Vagina (tissue), 2 donors: ENCODE data around the gene RNF112. TPM values are rescaled to one million over a fixed set of nuclear protein-coding genes. Genes with fewer than 3 reads are reported as not detected.
A peak's percentile ranks its signal among the peaks of the same experiment; 100 is the strongest.

Source experiments
- DNase-seq, 2 donors: peaks; one replicate each; pipeline ENCODE4 v3.0.0-alpha.2; 2017; ENCODE audit errors: extremely low spot score in 2 of 2
- H3K27ac ChIP-seq: fragments of 200-600 bp; sonication (generic); one replicate; pipeline ENCODE4 v1.5.1; 2019
- H3K27me3 ChIP-seq: fragments of 200-600 bp; sonication (generic); one replicate; pipeline ENCODE4 v1.5.1; 2019
- H3K36me3 ChIP-seq, 2 donors: fragments of 200-600 bp; sonication (generic); one replicate each; pipeline ENCODE4 v1.5.1; 2017 to 2019
- H3K4me1 ChIP-seq: fragments of 200-600 bp; sonication (generic); one replicate; pipeline ENCODE4 v1.5.1; 2019
- H3K4me3 ChIP-seq, 2 donors: fragments of 200-600 bp; sonication (generic); 1 replicate in 1 of 2; 2 replicates in 1 of 2; pipeline ENCODE4 v1.5.1; 2016 to 2019
- H3K9me3 ChIP-seq: fragments of 200-600 bp; sonication (generic); one replicate; pipeline ENCODE4 v1.5.1; 2019
- POLR2A ChIP-seq, 2 donors: fragments of 450-650 bp; IDR thresholded peaks; one replicate each; pipeline ENCODE4 v1.6.1; 2017; ENCODE audit warnings: antibody characterized with exemption in 2 of 2, mild to moderate bottlenecking in 2 of 2, moderate library complexity in 2 of 2
- POLR2AphosphoS5 ChIP-seq, 2 donors: sonication (generic); formaldehyde crosslinking; IDR thresholded peaks; one replicate each; pipeline ENCODE4 v1.9.0; 2017; ENCODE audit warnings: antibody characterized with exemption in 2 of 2, mild to moderate bottlenecking in 2 of 2, low read depth in 1 of 2; ENCODE audit not compliant: insufficient read depth in 1 of 2
- intact Hi-C: fragments of 100-400 bp; cut with DNase I; formaldehyde crosslinking; loops from one replicate; pipeline ENCODE4 v1.15.1; 2023
- total RNA-seq: library from RNA; depleted of rRNA; stranded (reverse); fragments of >200 nt; gene quantifications from one replicate; pipeline ENCODE4 v1.2.3, GENCODE V29; 2016
- TF ChIP-seq, protein P1 (sequence below), 3 experiments: fragments of 450-650 bp in 2 of 3; fragments of 200-600 bp in 1 of 3; sonication (generic) in 1 of 3; IDR thresholded peaks; one replicate each; pipeline ENCODE4 v1.5.1; 2017 to 2019; ENCODE audit warnings: antibody characterized with exemption in 3 of 3, mild to moderate bottlenecking in 2 of 3, moderate library complexity in 2 of 3

The RNF112 gene
- total RNA-seq, 1 donor from 2014 or later: 1.5 TPM

- no peak overlapping the region for H3K4me3 ChIP-seq
- H3K4me1 ChIP-seq: peaks cover 17% of the 10 kb centered on the region
- no peaks in the 10 kb centered on the region for H3K27me3 ChIP-seq
- no peak for DNase-seq
- intact Hi-C loops: no loop called here
- no peak overlapping the region for H3K27ac ChIP-seq
- H3K36me3 ChIP-seq: no peaks in the 10 kb centered on the region
- no peaks in the 10 kb centered on the region for H3K9me3 ChIP-seq
- TF ChIP-seq POLR2A (IDR thresholded peaks at IDR 0.05): no peak
- no peak for TF ChIP-seq POLR2AphosphoS5 (IDR thresholded peaks at IDR 0.05; ENCODE audit: insufficient read depth in 1 of 2, low read depth in 1 of 2)
- TF ChIP-seq, protein P1, sequence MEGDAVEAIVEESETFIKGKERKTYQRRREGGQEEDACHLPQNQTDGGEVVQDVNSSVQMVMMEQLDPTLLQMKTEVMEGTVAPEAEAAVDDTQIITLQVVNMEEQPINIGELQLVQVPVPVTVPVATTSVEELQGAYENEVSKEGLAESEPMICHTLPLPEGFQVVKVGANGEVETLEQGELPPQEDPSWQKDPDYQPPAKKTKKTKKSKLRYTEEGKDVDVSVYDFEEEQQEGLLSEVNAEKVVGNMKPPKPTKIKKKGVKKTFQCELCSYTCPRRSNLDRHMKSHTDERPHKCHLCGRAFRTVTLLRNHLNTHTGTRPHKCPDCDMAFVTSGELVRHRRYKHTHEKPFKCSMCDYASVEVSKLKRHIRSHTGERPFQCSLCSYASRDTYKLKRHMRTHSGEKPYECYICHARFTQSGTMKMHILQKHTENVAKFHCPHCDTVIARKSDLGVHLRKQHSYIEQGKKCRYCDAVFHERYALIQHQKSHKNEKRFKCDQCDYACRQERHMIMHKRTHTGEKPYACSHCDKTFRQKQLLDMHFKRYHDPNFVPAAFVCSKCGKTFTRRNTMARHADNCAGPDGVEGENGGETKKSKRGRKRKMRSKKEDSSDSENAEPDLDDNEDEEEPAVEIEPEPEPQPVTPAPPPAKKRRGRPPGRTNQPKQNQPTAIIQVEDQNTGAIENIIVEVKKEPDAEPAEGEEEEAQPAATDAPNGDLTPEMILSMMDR (IDR thresholded peaks at IDR 0.05): no peak
Measured at GRCh38 chr17:19372866-19373504, 38.0 kb upstream of the RNF112 start.

DNA sequence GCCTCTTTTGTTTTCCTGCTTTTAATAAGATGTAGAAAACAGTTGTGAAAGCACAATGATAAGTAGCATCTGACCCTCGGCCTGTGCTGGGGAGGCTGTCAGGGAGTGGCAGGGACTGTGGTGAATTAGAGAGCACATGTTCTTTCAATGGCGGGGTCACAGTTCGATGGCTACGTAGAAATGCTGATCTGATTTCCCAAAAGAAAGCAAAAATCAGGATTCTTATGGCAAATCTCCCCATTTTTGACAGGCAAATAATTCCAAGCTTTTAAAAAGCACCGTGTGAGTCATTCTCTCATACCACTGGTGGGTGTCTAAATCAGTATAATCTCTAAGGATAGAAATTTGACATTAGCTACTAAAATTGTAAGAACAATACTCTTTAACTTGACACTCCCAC lies 36.9 kb upstream of the RNF112 start:
- intact Hi-C loops: no loop called here
- TF ChIP-seq POLR2AphosphoS5 (IDR thresholded peaks at IDR 0.05; ENCODE audit: insufficient read depth in 1 of 2, low read depth in 1 of 2) (no peak), POLR2A (IDR thresholded peaks at IDR 0.05) (no peak)
- TF ChIP-seq, protein P1 (IDR thresholded peaks at IDR 0.05): no peak
- no peak overlapping the region for H3K4me3 ChIP-seq
- no peak for DNase-seq
- no peaks in the 10 kb centered on the region for H3K27me3 ChIP-seq
- H3K9me3 ChIP-seq: no peaks in the 10 kb centered on the region
- H3K36me3 ChIP-seq: no peaks in the 10 kb centered on the region
- H3K4me1 ChIP-seq: peaks cover 23% of the 10 kb centered on the region
- H3K27ac ChIP-seq: no peak overlapping the region

DNA sequence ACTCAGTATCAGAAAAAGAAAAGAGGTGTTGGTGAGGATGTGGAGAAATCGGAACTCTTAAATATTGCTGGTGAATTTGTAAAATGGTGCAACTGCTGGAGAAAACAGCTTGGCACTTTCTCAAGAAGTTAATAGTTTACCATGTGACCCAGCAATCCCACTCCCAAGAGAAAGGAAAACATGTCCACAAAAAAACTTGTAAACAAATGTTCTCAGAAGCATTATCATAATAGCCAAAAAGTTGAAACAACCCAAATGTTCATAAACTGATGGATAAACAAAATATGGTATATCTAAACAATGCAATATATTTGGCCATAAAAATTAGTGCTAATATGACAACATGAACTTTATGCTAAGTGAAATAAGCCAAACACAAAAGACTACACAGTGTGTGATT lies 35.3 kb upstream of the RNF112 start:
- Histone ChIP-seq H3K27ac (no peak overlapping the region), H3K9me3 (no peaks in the 10 kb centered on the region), H3K36me3 (peaks cover 0 to 10% of the 10 kb centered on the region in 2 donors), H3K4me1 (peaks cover 32% of the 10 kb centered on the region), H3K4me3 (no peak overlapping the region), H3K27me3 (no peaks in the 10 kb centered on the region)
- TF ChIP-seq POLR2A (IDR thresholded peaks at IDR 0.05): no peak
- TF ChIP-seq POLR2AphosphoS5 (IDR thresholded peaks at IDR 0.05; ENCODE audit: insufficient read depth in 1 of 2, low read depth in 1 of 2): no peak
- TF ChIP-seq, protein P1 (IDR thresholded peaks at IDR 0.05): no peak
- DNase-seq: no peak
- intact Hi-C loops: loop anchor here (5.0 kb wide), 1 partner anchor 72 kb away; no protein-coding TSS in a partner anchor

DNA sequence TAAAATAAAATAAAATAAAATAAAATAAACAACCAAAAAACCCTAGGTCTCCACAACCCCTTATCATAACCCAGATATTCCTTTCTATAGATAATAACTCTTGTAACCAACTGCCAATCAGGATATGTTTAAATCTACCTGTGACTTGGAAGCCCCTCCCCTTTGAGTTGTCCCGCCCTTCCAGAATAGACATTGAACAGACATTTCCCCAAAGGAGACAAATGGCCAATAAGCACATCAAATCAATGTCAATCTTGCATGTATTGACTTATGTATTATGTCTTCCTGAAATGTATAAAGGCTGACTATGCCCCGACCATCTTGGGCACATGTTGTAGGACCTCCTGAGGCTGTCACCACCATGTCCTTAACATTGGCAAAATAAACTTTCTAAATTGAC lies 34.2 kb upstream of the RNF112 start:
- intact Hi-C loops: loop anchor here (5.0 kb wide), 1 partner anchor 70 kb away; no protein-coding TSS in a partner anchor
- no peaks in the 10 kb centered on the region for H3K27me3 ChIP-seq
- no peak for DNase-seq
- H3K27ac ChIP-seq: peak overlapping the region; percentile 85
- peak overlapping the region; percentile 85 to 95 for H3K4me3 ChIP-seq
- H3K4me1 ChIP-seq: peaks cover 38% of the 10 kb centered on the region
- H3K36me3 ChIP-seq: peaks cover 0 to 21% of the 10 kb centered on the region in 2 donors
- no peaks in the 10 kb centered on the region for H3K9me3 ChIP-seq
- TF ChIP-seq POLR2AphosphoS5 (IDR thresholded peaks at IDR 0.05; ENCODE audit: insufficient read depth in 1 of 2, low read depth in 1 of 2): no peak
- TF ChIP-seq, protein P1 (IDR thresholded peaks at IDR 0.05): no peak
- no peak for TF ChIP-seq POLR2A (IDR thresholded peaks at IDR 0.05)
